PFSK-1 (cell line): ENCODE results near the gene NR3C1.

Source experiments
- FOXP2 ChIP-seq: optimal IDR thresholded peaks from 2 replicates; pipeline ENCODE3; 2011; ENCODE audit warnings: borderline replicate concordance, control low read depth, inconsistent platforms; ENCODE audit not compliant: insufficient read depth; ENCODE audit errors: extremely low read length, extremely low read depth
- POLR2AphosphoS5 ChIP-seq: IDR thresholded peaks from 2 replicates; pipeline ENCODE4 v1.6.1; 2012; ENCODE audit warnings: low read depth, mild to moderate bottlenecking, control low read depth, low read length, moderate library complexity
- SIN3A ChIP-seq: IDR thresholded peaks from 2 replicates; pipeline ENCODE4 v1.6.1; 2012; ENCODE audit warnings: mild to moderate bottlenecking, low read length, moderate library complexity, borderline replicate concordance; ENCODE audit not compliant: insufficient read depth
- TAF1 ChIP-seq: IDR thresholded peaks from 2 replicates; pipeline ENCODE4 v1.6.1; 2012; ENCODE audit warnings: low read length, control low read depth, borderline replicate concordance; ENCODE audit not compliant: insufficient read depth
- TF ChIP-seq, protein P1 (sequence below), 2 experiments: IDR thresholded peaks; 2 replicates each; pipeline versions ENCODE4 v1.6.1 to v1.8.0; 2011 to 2012; ENCODE audit warnings: low read depth in 2 of 2, low read length in 2 of 2, control low read depth in 1 of 2, inconsistent platforms in 1 of 2, mild to moderate bottlenecking in 1 of 2, moderate library complexity in 1 of 2; ENCODE audit not compliant: insufficient read depth in 1 of 2

DNA sequence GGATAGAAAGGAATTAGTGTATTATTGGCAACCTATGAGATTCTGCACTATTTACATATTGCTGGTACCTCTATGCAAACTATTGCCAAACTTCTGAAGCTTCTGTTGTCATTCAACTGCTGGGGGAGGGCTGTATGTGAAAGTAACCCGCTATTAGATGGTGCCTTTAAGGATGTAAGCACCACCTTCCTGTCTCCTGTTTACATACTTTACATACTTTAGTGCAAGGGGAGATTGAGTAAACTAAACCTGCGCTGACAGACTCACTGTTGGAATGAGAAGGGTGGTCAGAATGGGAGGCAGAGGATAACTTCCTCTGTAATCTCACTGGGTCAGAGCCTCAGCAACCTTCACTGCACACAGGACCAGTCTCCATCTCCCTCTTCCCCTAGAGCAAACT lies 123.8 kb downstream of the NR3C1 start:
- TF ChIP-seq, protein P1, sequence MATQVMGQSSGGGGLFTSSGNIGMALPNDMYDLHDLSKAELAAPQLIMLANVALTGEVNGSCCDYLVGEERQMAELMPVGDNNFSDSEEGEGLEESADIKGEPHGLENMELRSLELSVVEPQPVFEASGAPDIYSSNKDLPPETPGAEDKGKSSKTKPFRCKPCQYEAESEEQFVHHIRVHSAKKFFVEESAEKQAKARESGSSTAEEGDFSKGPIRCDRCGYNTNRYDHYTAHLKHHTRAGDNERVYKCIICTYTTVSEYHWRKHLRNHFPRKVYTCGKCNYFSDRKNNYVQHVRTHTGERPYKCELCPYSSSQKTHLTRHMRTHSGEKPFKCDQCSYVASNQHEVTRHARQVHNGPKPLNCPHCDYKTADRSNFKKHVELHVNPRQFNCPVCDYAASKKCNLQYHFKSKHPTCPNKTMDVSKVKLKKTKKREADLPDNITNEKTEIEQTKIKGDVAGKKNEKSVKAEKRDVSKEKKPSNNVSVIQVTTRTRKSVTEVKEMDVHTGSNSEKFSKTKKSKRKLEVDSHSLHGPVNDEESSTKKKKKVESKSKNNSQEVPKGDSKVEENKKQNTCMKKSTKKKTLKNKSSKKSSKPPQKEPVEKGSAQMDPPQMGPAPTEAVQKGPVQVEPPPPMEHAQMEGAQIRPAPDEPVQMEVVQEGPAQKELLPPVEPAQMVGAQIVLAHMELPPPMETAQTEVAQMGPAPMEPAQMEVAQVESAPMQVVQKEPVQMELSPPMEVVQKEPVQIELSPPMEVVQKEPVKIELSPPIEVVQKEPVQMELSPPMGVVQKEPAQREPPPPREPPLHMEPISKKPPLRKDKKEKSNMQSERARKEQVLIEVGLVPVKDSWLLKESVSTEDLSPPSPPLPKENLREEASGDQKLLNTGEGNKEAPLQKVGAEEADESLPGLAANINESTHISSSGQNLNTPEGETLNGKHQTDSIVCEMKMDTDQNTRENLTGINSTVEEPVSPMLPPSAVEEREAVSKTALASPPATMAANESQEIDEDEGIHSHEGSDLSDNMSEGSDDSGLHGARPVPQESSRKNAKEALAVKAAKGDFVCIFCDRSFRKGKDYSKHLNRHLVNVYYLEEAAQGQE (IDR thresholded peaks at IDR 0.05; ENCODE audit: insufficient read depth in 1 of 2, low read depth in 2 of 2, low read length in 2 of 2): no peak
- no peak for TF ChIP-seq POLR2AphosphoS5
- TF ChIP-seq SIN3A: no peak
- no peak for TF ChIP-seq TAF1
- no peak for TF ChIP-seq FOXP2
